Left forelimb (tissue), 1 donor: Measurements from ENCODE around the gene ZNF561.
"Not testable (repeated sequence)": the region's sequence is repeated elsewhere in the genome, so short reads cannot be mapped to it uniquely, and the experiment has no call there.

Experiments used
- DNase-seq: peaks from one replicate; pipeline ENCODE4 v3.0.0-alpha.2; 2018; ENCODE audit warnings: low spot score

Gene ZNF561

GRCh38 chr19:9621156-9622037, at the start of gene ZNF561:
Gene ZNF561, minus strand, starts transcription at chr19:9621232. Its CDS starts 1,776 bp downstream, at chr19:9619456.
- peak; percentile 94 for DNase-seq

- no peak for DNase-seq
Measured at GRCh38 chr19:9668544-9668943, 47.5 kb upstream of the ZNF561 start.

GRCh38 chr19:9667898-9668297, 46.9 kb upstream of the ZNF561 start:
- DNase-seq = no peak

DNA sequence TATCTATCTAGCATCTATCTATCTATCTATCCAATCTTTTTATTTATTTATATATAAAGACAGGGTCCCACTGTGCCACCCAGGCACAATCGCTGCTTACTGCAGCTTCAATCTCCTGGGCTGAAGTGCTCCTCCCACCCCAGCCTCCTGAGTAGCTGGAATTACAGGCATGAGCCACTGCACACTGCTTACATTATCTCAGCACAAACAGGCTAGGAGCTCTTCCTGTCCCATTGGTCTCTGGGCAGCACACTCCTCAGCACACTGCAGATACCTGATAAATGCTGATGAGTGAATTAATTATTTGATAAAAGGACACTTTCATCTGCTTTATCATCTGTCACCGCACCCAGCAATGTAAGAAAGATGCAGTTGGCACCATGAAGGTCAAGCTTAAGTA, 37.7 kb upstream of the ZNF561 start:
- no peak for DNase-seq

GRCh38 chr19:9653066-9653555, 32.1 kb upstream of the ZNF561 start:
- not testable (repeated sequence) for DNase-seq

DNA sequence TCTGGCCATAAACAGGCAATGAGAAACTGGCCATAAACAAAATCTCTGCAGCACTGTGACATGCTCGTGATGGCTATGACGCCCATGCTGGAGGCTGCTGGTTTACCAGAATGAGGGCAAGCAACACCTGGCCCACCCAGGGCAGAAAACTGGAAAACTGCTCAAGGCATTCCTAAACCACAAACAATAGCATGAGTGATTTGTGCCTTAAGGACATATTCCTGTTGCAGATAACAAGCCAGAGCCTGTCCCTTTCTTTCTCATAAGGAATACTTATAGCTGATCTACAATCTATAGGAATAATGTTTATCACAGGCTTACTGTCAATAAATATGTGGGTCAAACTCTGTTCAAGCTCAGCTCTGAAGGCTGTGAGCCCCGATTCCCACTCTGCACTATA, 30.4 kb upstream of the ZNF561 start:
- DNase-seq = not testable (repeated sequence)

- no peak for DNase-seq
Measured at GRCh38 chr19:9650345-9650744, 29.3 kb upstream of the ZNF561 start.

- no peak for DNase-seq
Measured at GRCh38 chr19:9645472-9645871, 24.4 kb upstream of the ZNF561 start.

GRCh38 chr19:9644472-9644871, 23.4 kb upstream of the ZNF561 start:
- no peak for DNase-seq

GRCh38 chr19:9641810-9642209, 20.8 kb upstream of the ZNF561 start:
- no peak for DNase-seq

- no peak for DNase-seq
Measured at GRCh38 chr19:9640956-9641355, 19.9 kb upstream of the ZNF561 start.

GRCh38 chr19:9636018-9636417, 15.0 kb upstream of the ZNF561 start:
- DNase-seq = no peak

DNA sequence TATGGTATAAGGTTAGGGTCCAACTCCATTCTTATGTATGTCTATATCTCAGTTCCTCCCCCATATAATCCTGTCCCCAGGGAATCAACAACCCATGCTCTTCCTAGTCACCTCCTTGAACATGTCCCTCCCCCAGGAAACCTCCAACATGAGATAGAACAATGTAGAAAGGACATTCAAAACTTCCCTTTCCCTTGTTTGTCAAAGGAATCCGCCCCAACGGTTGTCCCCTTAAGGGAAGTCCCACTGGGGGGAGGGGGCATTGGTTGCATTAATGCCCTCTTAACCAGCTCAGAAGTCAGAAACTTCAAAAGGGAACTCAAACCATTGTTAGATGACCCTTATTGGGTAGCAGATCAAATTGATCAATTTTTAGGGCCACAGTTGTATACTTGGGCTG, 6.8 kb upstream of the ZNF561 start:
- DNase-seq = no peak

- no peak for DNase-seq
Measured at GRCh38 chr19:9622531-9622930, 1.5 kb upstream of the ZNF561 start.

GRCh38 chr19:9620842-9621155, 233 bp downstream of the ZNF561 start:
- no peak for DNase-seq

GRCh38 chr19:9615844-9616243, 5.2 kb downstream of the ZNF561 start:
- no peak for DNase-seq

DNA sequence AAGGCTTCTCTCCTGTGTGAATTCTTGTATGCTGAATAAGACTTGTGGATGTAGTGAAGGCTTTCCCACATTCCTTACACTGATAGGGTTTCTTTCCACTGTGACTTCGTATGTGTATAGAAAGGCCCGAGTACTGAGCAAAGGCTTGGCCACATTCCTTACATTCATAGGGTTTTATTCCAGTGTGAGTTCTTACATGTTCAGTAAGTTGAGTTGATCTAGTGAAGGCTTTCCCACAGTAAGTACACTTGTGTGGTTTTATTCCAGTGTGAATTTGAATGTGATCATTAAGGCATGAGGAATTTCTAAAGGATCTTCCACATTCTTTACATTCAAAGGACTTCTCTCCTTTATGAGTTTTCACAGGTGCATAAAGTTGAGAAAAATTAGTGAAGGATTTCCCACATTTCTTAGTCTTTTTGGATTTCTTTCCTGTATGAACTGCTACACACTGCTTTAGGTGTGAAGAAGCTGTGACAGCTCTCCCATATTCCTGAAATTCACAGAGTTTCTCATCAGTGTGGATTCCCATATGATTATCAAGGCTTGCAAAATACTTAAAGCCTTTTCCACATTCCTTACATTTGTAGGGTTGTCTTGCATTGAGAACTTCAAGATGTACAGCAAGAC, 10.4 kb downstream of the ZNF561 start:
- no peak for DNase-seq

GRCh38 chr19:9608912-9609311, 12.1 kb downstream of the ZNF561 start:
- DNase-seq = no peak

GRCh38 chr19:9597027-9597426, 24.0 kb downstream of the ZNF561 start:
- no peak for DNase-seq

- DNase-seq = no peak
Measured at GRCh38 chr19:9586764-9587163, 34.3 kb downstream of the ZNF561 start.

DNA sequence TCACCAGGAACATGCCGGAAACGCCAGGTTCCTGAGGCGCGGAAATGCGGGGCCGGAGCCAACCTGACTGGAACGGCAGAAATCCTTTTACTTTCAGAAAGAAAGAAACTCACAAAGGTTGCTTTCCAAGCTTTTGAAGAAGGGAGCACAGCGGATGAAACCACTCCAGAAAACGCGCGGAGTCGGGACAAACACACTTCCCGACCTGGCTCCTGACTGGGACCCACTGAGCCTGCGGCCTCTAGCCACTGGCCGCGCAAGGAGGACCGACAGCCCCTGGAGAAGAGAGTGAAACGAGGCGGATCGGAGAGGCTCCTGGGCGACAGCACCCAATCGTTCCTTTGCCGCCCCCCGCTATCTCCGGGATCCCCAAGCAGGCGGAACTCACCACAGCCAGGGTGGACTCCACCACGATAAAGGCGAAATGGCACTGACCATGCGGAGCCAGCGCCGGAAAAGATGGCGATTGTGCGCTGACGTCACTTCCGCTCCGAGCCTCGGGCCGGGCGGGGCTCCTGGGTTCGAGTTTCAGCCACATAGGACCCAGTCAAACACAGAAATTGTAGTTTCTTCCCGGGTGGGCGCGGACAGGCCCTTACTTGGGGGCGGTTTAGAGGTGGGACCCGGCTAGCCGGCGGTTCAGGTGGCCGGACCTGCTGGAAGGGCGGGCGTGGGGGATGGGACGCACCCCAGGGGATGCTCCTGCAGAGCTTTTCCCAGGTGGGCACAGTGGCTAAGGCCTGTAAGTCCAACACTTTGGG, 36.8 kb downstream of the ZNF561 start, which contains the start of gene ZNF121:
Gene ZNF121 (minus strand): TSS at position 432 of the 761 bp plus-strand sequence. CDS start 16,407 bp downstream, outside the sequence.
- DNase-seq = peak; percentile 93

- DNase-seq = not testable (repeated sequence)
Measured at GRCh38 chr19:9582081-9582725, 38.8 kb downstream of the ZNF561 start.
